ENCODE data around the gene GSTCD. TPM values are rescaled to one million over a fixed set of nuclear protein-coding genes. Genes with fewer than 3 reads are reported as not detected.

GSTCD gene
- total and polyA plus RNA-seq, 2 experiments from 2014 or later = 2.8 to 21.9 TPM

DNA sequence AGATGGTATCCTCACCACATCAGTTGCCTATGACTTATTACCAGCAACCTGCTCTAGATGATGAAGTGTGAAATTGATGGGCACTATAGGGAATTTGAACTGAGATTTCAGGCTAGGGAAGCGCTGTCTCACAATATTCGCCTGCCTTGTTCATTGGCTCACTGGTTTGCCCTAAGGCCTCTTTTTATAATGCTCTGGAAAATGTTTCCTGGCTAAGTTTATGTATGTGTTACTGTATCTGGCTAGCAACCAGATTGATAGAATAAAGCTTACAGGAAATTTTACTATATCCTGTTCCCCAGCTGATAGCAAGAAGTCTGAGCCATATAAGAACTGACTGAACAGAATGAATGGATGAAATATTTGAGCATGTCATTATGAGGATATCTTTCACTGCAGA is 71.6 kb downstream of the GSTCD start:
- Histone ChIP-seq H3K36me3 (replicated peaks; ENCODE audit: insufficient read depth, low read depth) (no peaks in the 10 kb centered on the region), H3K79me2 (no peaks in the 10 kb centered on the region), H3K9me2 (replicated peaks; ENCODE audit: insufficient read depth) (no peaks in the 10 kb centered on the region), H2AFZ (no peak overlapping the region), H3K9me3 (ENCODE audit: low read depth) (no peaks in the 10 kb centered on the region), H3K4me2 (no peak overlapping the region), H3K4me1 (ENCODE audit: insufficient read depth) (no peaks in the 10 kb centered on the region), H3K4me3 (no peak overlapping the region), H4K20me1 (ENCODE audit: insufficient read depth, poor library complexity, severe bottlenecking) (no peaks in the 10 kb centered on the region), H3K27ac (no peak overlapping the region), H3K27me3 (no peaks in the 10 kb centered on the region)
- no peak for DNase-seq (ENCODE audit: low spot score)
- TF ChIP-seq EZH2 (IDR thresholded peaks at IDR 0.05; ENCODE audit: borderline replicate concordance) (no peak), EZH2phosphoT487 (IDR thresholded peaks at IDR 0.05; ENCODE audit: low read depth, severe bottlenecking, unreplicated experiment) (no peak)
- TF ChIP-seq, protein P1, sequence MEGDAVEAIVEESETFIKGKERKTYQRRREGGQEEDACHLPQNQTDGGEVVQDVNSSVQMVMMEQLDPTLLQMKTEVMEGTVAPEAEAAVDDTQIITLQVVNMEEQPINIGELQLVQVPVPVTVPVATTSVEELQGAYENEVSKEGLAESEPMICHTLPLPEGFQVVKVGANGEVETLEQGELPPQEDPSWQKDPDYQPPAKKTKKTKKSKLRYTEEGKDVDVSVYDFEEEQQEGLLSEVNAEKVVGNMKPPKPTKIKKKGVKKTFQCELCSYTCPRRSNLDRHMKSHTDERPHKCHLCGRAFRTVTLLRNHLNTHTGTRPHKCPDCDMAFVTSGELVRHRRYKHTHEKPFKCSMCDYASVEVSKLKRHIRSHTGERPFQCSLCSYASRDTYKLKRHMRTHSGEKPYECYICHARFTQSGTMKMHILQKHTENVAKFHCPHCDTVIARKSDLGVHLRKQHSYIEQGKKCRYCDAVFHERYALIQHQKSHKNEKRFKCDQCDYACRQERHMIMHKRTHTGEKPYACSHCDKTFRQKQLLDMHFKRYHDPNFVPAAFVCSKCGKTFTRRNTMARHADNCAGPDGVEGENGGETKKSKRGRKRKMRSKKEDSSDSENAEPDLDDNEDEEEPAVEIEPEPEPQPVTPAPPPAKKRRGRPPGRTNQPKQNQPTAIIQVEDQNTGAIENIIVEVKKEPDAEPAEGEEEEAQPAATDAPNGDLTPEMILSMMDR (IDR thresholded peaks at IDR 0.05; ENCODE audit: poor library complexity) = no peak
- 62% methylated on average over 2 of the region's 2 CpGs for WGBS (ENCODE audit: low lambda C conversion rate, missing lambda C conversion rate)

DNA sequence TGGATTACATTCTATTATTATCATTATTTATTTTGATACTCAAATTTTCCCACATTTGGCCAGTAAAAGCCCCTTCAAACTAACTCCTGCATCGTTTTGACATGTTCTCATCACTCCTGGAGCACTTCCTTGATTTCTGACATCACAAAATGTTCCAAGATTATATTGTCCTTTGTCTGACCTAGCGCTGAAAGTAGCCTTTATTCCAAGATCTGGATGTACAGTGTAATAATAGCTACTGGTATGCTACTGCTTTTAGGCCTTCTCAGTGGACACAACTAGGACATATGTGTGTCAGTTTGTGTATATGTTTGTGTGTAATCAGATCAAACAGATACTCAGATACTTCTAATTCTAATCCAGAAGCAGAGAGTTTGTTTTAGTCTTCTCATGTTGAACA is 76.2 kb downstream of the GSTCD start:
- H3K4me1 ChIP-seq (ENCODE audit: insufficient read depth) = no peaks in the 10 kb centered on the region
- 94% methylated on average over 2 of the region's 2 CpGs for WGBS (ENCODE audit: low lambda C conversion rate, missing lambda C conversion rate)

DNA sequence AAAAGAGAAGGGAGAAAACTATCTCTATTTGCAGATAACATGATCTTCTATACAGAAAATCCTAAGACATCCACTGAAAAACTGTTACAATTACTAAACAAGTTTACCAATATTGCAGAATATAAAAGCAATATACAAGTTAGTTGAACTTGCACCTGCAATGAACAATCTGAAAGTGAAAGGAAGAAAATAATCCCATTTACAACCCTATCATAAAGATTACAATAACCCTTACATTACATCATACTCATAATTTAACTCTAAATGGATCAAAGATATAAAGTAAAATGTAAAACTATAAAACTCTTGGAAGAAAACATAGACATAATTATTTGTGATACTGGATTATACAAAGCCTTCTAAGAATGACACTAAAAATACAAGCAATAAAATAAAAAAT is 77.2 kb downstream of the GSTCD start:
- Histone ChIP-seq H3K36me3 (replicated peaks; ENCODE audit: insufficient read depth, low read depth) (no peaks in the 10 kb centered on the region), H3K9me2 (replicated peaks; ENCODE audit: insufficient read depth) (no peaks in the 10 kb centered on the region)
- DNase-seq (ENCODE audit: low spot score) = no peak

More for the DNA sequence above, 76.2 kb downstream of the GSTCD start:
- Histone ChIP-seq H3K27me3 (no peaks in the 10 kb centered on the region), H3K9me2 (replicated peaks; ENCODE audit: insufficient read depth) (no peaks in the 10 kb centered on the region), H3K4me2 (no peak overlapping the region), H4K20me1 (ENCODE audit: insufficient read depth, poor library complexity, severe bottlenecking) (no peaks in the 10 kb centered on the region), H3K79me2 (no peaks in the 10 kb centered on the region), H3K9me3 (ENCODE audit: low read depth) (no peaks in the 10 kb centered on the region), H3K36me3 (replicated peaks; ENCODE audit: insufficient read depth, low read depth) (no peaks in the 10 kb centered on the region), H3K27ac (no peak overlapping the region), H2AFZ (no peak overlapping the region), H3K4me3 (no peak overlapping the region)
- TF ChIP-seq, protein P1 (IDR thresholded peaks at IDR 0.05; ENCODE audit: poor library complexity) = no peak
- TF ChIP-seq EZH2phosphoT487 (IDR thresholded peaks at IDR 0.05; ENCODE audit: low read depth, severe bottlenecking, unreplicated experiment) (no peak), EZH2 (IDR thresholded peaks at IDR 0.05; ENCODE audit: borderline replicate concordance) (no peak)
- DNase-seq (ENCODE audit: low spot score) = no peak

More for the DNA sequence above, 77.2 kb downstream of the GSTCD start:
- H3K4me1 ChIP-seq (ENCODE audit: insufficient read depth) = no peaks in the 10 kb centered on the region
- H3K79me2 ChIP-seq = no peaks in the 10 kb centered on the region
- no peak overlapping the region for H3K4me2 ChIP-seq
- no peak overlapping the region for H3K4me3 ChIP-seq
- no peak overlapping the region for H3K27ac ChIP-seq
- H2AFZ ChIP-seq = no peak overlapping the region
- no peaks in the 10 kb centered on the region for H3K27me3 ChIP-seq
- TF ChIP-seq EZH2phosphoT487 (IDR thresholded peaks at IDR 0.05; ENCODE audit: low read depth, severe bottlenecking, unreplicated experiment) (no peak), EZH2 (IDR thresholded peaks at IDR 0.05; ENCODE audit: borderline replicate concordance) (no peak)
- TF ChIP-seq, protein P1 (IDR thresholded peaks at IDR 0.05; ENCODE audit: poor library complexity) = no peak
- no peaks in the 10 kb centered on the region for H4K20me1 ChIP-seq (ENCODE audit: insufficient read depth, poor library complexity, severe bottlenecking)
- no peaks in the 10 kb centered on the region for H3K9me3 ChIP-seq (ENCODE audit: low read depth)

Data from hepatocyte (in vitro differentiated cells).